Thyroid gland (tissue), 4 donors: ENCODE data around the gene KRTAP16-1.

Experiments
- POLR2A ChIP-seq, 2 donors: fragments of 450-650 bp; IDR thresholded peaks; one replicate each; pipeline ENCODE4 v1.6.1; 2017; ENCODE audit warnings: antibody characterized with exemption in 2 of 2, mild to moderate bottlenecking in 2 of 2, moderate library complexity in 1 of 2
- TF ChIP-seq, protein P1 (sequence below), 6 experiments: fragments of 200-600 bp in 3 of 6; fragments of 450-650 bp in 3 of 6; sonication (generic) in 3 of 6; IDR thresholded peaks; one replicate each; pipeline ENCODE4 v1.5.1; 2016 to 2019; ENCODE audit warnings: antibody characterized with exemption in 6 of 6, mild to moderate bottlenecking in 2 of 6, inconsistent platforms in 1 of 6, moderate library complexity in 1 of 6

DNA sequence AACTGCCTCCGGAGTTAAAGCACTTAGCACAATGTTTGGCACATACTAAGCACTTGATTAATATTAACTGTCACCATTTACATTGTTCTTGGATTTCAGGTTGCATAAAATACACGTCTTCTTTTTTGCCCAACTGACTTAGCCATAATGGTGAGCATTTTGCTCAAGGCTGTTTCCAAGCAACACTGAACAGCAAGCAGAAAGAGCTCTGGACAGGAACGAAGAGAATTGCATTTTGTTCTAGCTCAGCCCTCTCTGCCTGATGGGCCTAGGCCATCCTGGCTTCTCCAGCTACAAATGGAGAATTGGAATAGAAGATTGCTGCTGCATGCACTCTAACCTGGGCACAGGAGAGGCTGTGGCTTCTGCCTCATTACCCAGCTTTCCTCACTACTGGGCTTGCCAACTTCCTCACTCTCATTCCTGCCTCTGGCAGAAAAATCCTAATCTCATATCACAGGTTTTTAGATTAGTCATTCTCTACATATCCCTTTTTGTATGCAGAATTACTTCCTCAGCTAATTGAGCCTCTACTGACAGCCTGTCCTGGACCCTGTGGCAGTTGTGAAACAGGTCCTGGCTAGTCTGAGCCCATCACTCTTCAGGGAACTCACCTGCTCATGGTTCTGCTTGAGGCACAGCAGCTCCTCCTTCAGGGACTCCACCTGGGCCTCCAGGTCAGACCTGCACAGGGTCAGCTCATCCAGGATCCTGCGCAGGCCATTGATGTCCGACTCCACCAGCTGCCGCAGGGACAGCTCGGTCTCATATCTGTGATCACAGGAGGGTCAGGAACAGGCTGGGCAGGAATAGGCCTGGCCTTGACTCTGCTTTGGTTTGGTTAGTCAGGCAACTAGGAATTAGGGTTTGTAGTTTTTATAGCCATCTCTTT lies 39.0 kb upstream of the KRTAP16-1 start:
- TF ChIP-seq, protein P1, sequence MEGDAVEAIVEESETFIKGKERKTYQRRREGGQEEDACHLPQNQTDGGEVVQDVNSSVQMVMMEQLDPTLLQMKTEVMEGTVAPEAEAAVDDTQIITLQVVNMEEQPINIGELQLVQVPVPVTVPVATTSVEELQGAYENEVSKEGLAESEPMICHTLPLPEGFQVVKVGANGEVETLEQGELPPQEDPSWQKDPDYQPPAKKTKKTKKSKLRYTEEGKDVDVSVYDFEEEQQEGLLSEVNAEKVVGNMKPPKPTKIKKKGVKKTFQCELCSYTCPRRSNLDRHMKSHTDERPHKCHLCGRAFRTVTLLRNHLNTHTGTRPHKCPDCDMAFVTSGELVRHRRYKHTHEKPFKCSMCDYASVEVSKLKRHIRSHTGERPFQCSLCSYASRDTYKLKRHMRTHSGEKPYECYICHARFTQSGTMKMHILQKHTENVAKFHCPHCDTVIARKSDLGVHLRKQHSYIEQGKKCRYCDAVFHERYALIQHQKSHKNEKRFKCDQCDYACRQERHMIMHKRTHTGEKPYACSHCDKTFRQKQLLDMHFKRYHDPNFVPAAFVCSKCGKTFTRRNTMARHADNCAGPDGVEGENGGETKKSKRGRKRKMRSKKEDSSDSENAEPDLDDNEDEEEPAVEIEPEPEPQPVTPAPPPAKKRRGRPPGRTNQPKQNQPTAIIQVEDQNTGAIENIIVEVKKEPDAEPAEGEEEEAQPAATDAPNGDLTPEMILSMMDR (IDR thresholded peaks at IDR 0.05): no peak
- TF ChIP-seq POLR2A (IDR thresholded peaks at IDR 0.05): no peak
